Raji (cell line): Measurements from ENCODE around the gene PHACTR3.

Source experiments
- POLR2A ChIP-seq: IDR thresholded peaks from 2 replicates; pipeline ENCODE4 v1.6.1; 2011; ENCODE audit warnings: low read depth, low read length, control low read depth; ENCODE audit not compliant: insufficient read depth

Gene PHACTR3

GRCh38 chr20:59779656-59780380 is 175.5 kb downstream of the PHACTR3 start:
- no peak for TF ChIP-seq POLR2A

GRCh38 chr20:59780494-59781185 is 176.3 kb downstream of the PHACTR3 start:
- no peak for TF ChIP-seq POLR2A

- no peak for TF ChIP-seq POLR2A
These were observed 176.9 kb downstream of the PHACTR3 start for GRCh38 chr20:59781226-59781625.

GRCh38 chr20:59782986-59783640 is 178.8 kb downstream of the PHACTR3 start:
- TF ChIP-seq POLR2A, result no peak

GRCh38 chr20:59783641-59784010 is 179.3 kb downstream of the PHACTR3 start:
- TF ChIP-seq POLR2A, result no peak

GRCh38 chr20:59784365-59784764 is 180.0 kb downstream of the PHACTR3 start:
- TF ChIP-seq POLR2A, result no peak

- TF ChIP-seq POLR2A, result no peak
These were observed 180.7 kb downstream of the PHACTR3 start for GRCh38 chr20:59784791-59785668.

GRCh38 chr20:59785669-59785959 is 181.3 kb downstream of the PHACTR3 start:
- TF ChIP-seq POLR2A, result no peak

GRCh38 chr20:59785986-59786795 is 181.9 kb downstream of the PHACTR3 start:
- no peak for TF ChIP-seq POLR2A

GRCh38 chr20:59786801-59787537 is 182.6 kb downstream of the PHACTR3 start:
- no peak for TF ChIP-seq POLR2A

- no peak for TF ChIP-seq POLR2A
These were observed 183.2 kb downstream of the PHACTR3 start for GRCh38 chr20:59787538-59787890.

- TF ChIP-seq POLR2A, result no peak
These were observed 183.9 kb downstream of the PHACTR3 start for GRCh38 chr20:59788196-59788735.

- no peak for TF ChIP-seq POLR2A
These were observed 184.6 kb downstream of the PHACTR3 start for GRCh38 chr20:59788811-59789397.
